HUDEP-2 (cell line): Measurements from ENCODE around the gene ARVCF.
"Not testable (repeated sequence)": the region's sequence is repeated elsewhere in the genome, so short reads cannot be mapped to it uniquely, and the experiment has no call there.

Experiments
- DNase-seq, 76 experiments: peaks; one replicate each; lab custom pipeline; 2025; ENCODE audit not compliant: unreplicated experiment in 76 of 76; lab: John Stamatoyannopoulos, UW

Gene ARVCF

GRCh38 chr22:19926028-19926427, 90.6 kb downstream of the ARVCF start:
- not testable (repeated sequence) for DNase-seq

GRCh38 chr22:19923914-19924513, 92.6 kb downstream of the ARVCF start:
- DNase-seq: no peak

- DNase-seq: no peak
Measured at GRCh38 chr22:19921544-19922081, 95.0 kb downstream of the ARVCF start.
